ENCODE results near the gene ASTN1. TPM values are rescaled to one million over a fixed set of nuclear protein-coding genes. Genes with fewer than 3 reads are reported as not detected.

The ASTN1 gene
- total RNA-seq, 2 experiments from 2014 or later, result not detected

GRCh38 chr1:177124577-177125278 lies 39.8 kb downstream of the ASTN1 start:
- Mint-ChIP-seq H3K4me1 (ENCODE audit: low read depth) (no peaks in the 10 kb centered on the region), H3K4me3 (no peak overlapping the region), H3K27me3 (ENCODE audit: low read depth) (peaks cover under 1% of the 10 kb centered on the region), H3K9me3 (peaks cover under 1% of the 10 kb centered on the region), H3K36me3 (ENCODE audit: low read depth) (no peaks in the 10 kb centered on the region), H3K27ac (no peak overlapping the region)
- CTCF ChIA-PET, result no interaction called here
- intact Hi-C loops (cut with micrococcal nuclease), result no loop called here
- no peak for DNase-seq

DNA sequence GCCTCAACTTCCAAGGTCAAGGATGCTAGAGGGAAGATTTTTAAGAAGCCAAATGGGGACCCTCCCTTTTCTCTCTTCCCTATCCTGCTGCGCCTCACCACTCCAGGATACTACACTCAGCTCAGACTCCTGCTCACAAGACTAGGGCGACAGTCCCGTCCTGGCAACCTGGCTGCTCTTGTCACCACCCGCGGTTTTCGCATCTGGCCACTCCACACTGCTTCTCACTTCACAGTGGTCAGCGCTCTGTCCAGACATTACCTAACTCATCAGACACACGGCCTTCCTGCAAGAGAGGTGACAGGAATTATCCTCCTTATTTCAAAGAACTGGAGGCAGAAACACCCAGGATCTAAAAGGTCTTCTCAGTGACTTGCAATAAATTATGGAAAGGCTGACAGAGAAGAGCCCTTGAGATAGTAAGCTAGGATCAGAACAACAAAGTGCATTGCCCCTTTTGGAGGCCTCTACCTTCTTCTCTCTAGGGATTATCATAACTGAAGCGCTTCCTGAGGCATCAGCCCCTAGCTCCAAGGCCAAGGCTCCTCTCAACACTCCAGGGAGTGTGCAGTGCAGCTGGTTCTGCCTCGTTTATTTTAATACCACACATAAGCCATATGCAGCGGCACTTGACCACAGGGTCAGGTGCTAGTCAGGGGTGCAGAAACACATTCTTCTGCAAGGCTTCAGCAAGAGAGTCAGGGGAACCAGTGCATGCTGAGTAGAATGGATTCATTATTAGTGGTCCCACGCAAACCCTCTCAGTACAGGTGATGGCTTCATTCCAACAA lies 41.9 kb downstream of the ASTN1 start:
- Mint-ChIP-seq H3K4me1 (ENCODE audit: low read depth) (no peaks in the 10 kb centered on the region), H3K36me3 (ENCODE audit: low read depth) (no peaks in the 10 kb centered on the region), H3K9me3 (peaks cover 1% of the 10 kb centered on the region), H3K27me3 (ENCODE audit: low read depth) (peaks cover 3% of the 10 kb centered on the region), H3K27ac (no peak overlapping the region), H3K4me3 (no peak overlapping the region)
- intact Hi-C loops (cut with micrococcal nuclease), result no loop called here
- no peak for DNase-seq
- CTCF ChIA-PET, result no interaction called here

DNA sequence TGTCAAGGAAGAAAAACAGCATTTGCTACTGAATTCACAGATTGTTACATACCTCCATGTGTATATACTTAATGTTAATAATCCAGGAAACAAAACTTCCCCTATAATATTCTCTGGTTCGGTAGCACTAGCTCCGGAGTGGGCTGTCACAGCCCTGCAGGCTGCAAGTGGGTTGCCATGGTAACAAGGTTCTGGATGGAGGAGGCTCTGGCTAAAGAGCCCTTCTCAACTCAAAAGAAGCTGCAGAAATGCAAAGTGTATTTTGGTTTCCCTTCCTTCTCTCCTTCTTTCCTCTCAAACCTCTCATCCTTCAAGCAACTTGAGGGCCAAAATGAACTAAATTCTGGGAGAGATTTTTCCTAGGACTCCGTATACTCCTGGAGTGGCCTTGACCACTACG lies 45.2 kb downstream of the ASTN1 start:
- no peak for DNase-seq
- no peak overlapping the region for H3K4me3 Mint-ChIP-seq
- H3K36me3 Mint-ChIP-seq (ENCODE audit: low read depth), result no peaks in the 10 kb centered on the region
- CTCF ChIA-PET, result no interaction called here
- intact Hi-C loops (cut with micrococcal nuclease), result no loop called here
- peaks cover 1% of the 10 kb centered on the region for H3K9me3 Mint-ChIP-seq
- H3K27ac Mint-ChIP-seq, result no peak overlapping the region
- H3K4me1 Mint-ChIP-seq (ENCODE audit: low read depth), result no peaks in the 10 kb centered on the region
- H3K27me3 Mint-ChIP-seq (ENCODE audit: low read depth), result peaks cover 3% of the 10 kb centered on the region

DNA sequence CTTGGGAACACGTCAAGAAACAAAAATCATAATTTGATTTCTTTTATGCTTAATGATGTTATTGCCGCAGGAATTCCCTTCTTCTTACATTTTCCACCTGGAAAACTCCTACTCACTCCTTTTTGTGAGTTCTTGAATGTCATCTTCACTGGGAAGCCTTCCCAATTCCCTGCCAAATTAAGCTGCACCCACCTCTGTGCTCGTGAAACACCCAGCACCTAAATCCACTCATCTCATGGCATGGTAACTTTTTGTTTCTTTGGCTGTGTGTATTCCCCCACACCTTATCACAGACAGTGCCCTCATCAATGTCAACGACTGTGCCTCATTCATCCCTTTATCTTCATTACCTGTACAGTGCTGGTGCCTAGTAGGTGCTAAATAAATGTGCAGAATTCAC lies 45.6 kb downstream of the ASTN1 start:
- H3K27me3 Mint-ChIP-seq (ENCODE audit: low read depth), result peaks cover 3% of the 10 kb centered on the region
- H3K4me3 Mint-ChIP-seq, result no peak overlapping the region
- DNase-seq, result no peak
- intact Hi-C loops (cut with micrococcal nuclease), result no loop called here
- H3K4me1 Mint-ChIP-seq (ENCODE audit: low read depth), result no peaks in the 10 kb centered on the region
- H3K27ac Mint-ChIP-seq, result no peak overlapping the region
- no peaks in the 10 kb centered on the region for H3K36me3 Mint-ChIP-seq (ENCODE audit: low read depth)
- CTCF ChIA-PET, result no interaction called here
- peaks cover 1% of the 10 kb centered on the region for H3K9me3 Mint-ChIP-seq

DNA sequence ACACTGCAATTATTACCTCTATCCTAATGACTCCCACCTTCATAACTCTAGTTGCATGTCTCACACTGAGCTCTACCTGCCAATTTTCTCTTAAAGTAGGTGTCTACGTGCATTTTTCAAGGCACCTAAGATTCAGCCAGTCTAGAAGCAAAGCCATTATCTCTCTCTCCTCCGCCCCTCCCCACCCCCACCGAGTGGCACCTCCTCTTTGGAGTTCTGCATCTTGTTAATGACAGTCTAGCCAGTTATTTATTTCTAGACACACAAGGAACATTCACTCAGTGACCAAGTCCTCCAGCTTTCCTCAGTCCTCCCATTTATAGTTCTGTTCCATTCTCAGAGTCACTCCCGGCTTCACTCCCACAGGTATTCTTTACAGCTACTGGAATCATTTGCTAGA lies 47.6 kb downstream of the ASTN1 start:
- CTCF ChIA-PET, result no interaction called here
- peaks cover 6% of the 10 kb centered on the region for H3K27me3 Mint-ChIP-seq (ENCODE audit: low read depth)
- no peak overlapping the region for H3K4me3 Mint-ChIP-seq
- H3K4me1 Mint-ChIP-seq (ENCODE audit: low read depth), result no peaks in the 10 kb centered on the region
- H3K27ac Mint-ChIP-seq, result no peak overlapping the region
- intact Hi-C loops (cut with micrococcal nuclease), result no loop called here
- no peak for DNase-seq
- peaks cover 1% of the 10 kb centered on the region for H3K9me3 Mint-ChIP-seq
- H3K36me3 Mint-ChIP-seq (ENCODE audit: low read depth), result no peaks in the 10 kb centered on the region

DNA sequence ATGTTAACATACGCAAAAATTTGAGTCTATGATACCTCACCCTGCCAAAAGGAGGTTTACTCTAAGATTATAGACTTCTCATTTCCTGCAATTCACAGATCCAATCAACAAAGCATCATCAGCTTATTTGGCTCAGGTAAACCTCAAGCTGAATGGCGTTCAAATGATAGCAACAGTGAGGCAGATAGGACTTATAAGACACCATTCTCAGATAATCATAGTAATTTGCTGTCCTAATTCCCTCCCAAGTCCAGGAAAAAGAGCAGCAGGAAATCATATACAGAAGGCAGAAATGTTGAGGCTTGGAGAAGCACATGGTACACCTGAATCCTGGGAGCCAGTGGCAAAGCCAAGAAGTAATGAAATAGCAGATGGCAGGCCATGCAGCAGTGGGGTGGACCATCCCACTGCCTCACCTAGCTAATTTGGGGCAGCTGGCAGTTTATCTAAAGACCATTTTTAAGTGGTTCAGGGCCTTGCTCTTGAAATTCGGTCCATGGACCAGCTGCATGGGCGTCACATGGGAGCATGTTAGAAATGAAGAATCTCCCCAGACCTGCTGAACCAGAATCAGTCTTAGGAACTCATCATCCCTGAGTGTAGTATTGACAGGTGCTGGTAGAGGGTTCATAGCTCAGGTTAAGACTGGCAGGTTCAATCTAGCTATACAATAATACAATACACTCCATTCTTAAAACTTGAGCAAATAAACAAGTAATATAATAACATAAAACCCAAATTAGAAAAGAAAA lies 57.7 kb downstream of the ASTN1 start:
- CTCF ChIA-PET, result no interaction called here
- no peak overlapping the region for H3K27ac Mint-ChIP-seq
- intact Hi-C loops (cut with micrococcal nuclease), result no loop called here
- no peaks in the 10 kb centered on the region for H3K36me3 Mint-ChIP-seq (ENCODE audit: low read depth)
- no peak for DNase-seq
- H3K27me3 Mint-ChIP-seq (ENCODE audit: low read depth), result peaks cover 6% of the 10 kb centered on the region
- H3K9me3 Mint-ChIP-seq, result peaks cover 2% of the 10 kb centered on the region
- H3K4me1 Mint-ChIP-seq (ENCODE audit: low read depth), result no peaks in the 10 kb centered on the region
- H3K4me3 Mint-ChIP-seq, result no peak overlapping the region

- CTCF ChIA-PET, result no interaction called here
- Mint-ChIP-seq H3K27me3 (ENCODE audit: low read depth) (peaks cover 6% of the 10 kb centered on the region), H3K4me1 (ENCODE audit: low read depth) (no peaks in the 10 kb centered on the region), H3K27ac (no peak overlapping the region), H3K9me3 (peaks cover 2% of the 10 kb centered on the region), H3K4me3 (no peak overlapping the region), H3K36me3 (ENCODE audit: low read depth) (no peaks in the 10 kb centered on the region)
- DNase-seq, result no peak
- intact Hi-C loops (cut with micrococcal nuclease), result no loop called here
Observed at GRCh38 chr1:177106196-177106595, 58.3 kb downstream of the ASTN1 start.

DNA sequence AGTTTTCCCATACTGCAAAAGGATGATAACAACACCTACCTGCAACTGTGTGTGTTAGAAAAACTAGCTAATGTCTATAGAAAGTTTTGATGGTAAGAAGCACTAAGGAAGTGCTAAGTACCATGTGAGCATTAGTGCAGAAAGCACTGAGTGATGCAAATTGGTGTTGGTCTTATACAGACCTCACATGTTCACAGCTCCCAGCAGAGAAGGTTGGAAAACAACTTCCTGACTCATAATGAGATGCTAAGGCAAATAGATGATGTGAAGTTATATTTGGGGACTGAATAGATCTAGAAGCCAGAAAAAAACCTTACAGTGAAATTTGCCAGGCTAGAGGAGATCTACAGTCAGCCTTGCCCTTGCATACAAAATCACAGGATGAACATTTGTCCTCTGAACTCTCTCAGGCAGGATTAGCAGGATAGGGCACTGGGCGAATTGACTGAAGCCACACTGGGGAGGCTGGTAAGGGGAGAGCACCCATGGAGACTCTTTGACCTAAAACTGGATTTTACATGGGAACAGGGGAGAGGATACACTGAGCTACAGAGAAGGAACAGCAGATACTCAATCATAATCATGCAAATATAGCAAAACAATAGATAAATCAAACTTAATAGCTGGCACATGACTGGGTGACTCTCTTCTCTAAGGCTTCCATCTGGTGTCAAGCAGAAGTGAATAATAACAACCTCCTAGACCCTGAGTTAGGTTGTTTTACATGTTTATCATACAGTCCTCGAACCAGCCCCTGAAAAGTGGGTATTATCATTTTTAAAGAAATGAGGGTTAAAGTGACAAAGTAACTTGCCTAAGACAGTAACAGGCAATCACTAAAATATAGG lies 61.3 kb downstream of the ASTN1 start:
- no peak for DNase-seq
- Mint-ChIP-seq H3K27me3 (ENCODE audit: low read depth) (peaks cover 6% of the 10 kb centered on the region), H3K4me3 (no peak overlapping the region), H3K27ac (no peak overlapping the region), H3K9me3 (peaks cover 2% of the 10 kb centered on the region), H3K36me3 (ENCODE audit: low read depth) (no peaks in the 10 kb centered on the region), H3K4me1 (ENCODE audit: low read depth) (no peaks in the 10 kb centered on the region)
- CTCF ChIA-PET, result no interaction called here
- intact Hi-C loops (cut with micrococcal nuclease), result no loop called here

DNA sequence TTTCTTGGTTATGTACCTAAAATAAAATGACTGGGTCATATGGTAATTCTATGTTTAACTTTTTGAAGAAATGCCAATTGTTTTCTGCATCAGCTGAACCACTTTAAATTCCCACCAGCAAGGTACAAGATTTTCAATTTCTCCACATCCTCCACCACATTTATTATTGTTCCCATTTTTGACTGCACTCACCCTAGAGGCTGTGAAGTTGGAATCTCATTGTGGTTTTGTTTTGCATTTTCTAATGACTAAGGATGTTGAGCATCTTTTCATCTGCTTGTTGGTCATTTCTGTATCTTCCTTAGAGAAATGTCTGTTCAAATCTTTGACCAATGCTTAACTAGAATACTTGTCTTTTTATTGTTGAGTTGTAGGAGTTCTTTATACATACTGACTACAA lies 72.5 kb downstream of the ASTN1 start:
- intact Hi-C loops (cut with micrococcal nuclease), result no loop called here
- Mint-ChIP-seq H3K4me3 (no peak overlapping the region), H3K27me3 (ENCODE audit: low read depth) (peaks cover 2% of the 10 kb centered on the region), H3K9me3 (peaks cover 2% of the 10 kb centered on the region), H3K4me1 (ENCODE audit: low read depth) (no peaks in the 10 kb centered on the region), H3K36me3 (ENCODE audit: low read depth) (no peaks in the 10 kb centered on the region), H3K27ac (no peak overlapping the region)
- DNase-seq, result no peak
- CTCF ChIA-PET, result no interaction called here

GRCh38 chr1:177091040-177091439 lies 73.5 kb downstream of the ASTN1 start:
- CTCF ChIA-PET, result interaction anchor here (0.5 kb wide), 1 partner anchor 193 kb away, joined by 3 read pairs; no protein-coding TSS in a partner anchor
- Mint-ChIP-seq H3K4me1 (ENCODE audit: low read depth) (no peaks in the 10 kb centered on the region), H3K4me3 (no peak overlapping the region)

DNA sequence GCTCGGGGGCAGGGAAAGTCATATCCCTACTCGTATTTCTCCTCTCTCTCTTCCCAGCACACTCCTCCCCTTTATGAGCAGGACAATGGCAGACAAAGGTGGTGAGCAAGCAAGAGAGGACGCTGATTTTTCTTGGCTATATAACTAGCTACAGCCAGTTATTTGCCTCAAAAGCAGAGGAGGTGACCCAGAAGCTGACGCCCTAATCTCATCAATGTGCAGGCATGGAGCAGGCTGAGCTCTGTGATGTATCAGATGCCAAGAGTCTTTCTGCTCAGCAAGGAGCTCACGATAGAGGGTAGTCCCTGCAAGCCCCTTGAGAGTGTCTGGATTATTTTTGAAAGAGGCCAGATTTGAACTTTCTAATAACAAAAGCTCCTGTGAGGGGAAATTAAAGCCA lies 75.5 kb downstream of the ASTN1 start:
- no peak for DNase-seq
- H3K27ac Mint-ChIP-seq, result no peak overlapping the region
- H3K9me3 Mint-ChIP-seq, result peaks cover 2% of the 10 kb centered on the region
- no peak overlapping the region for H3K4me3 Mint-ChIP-seq
- no peaks in the 10 kb centered on the region for H3K36me3 Mint-ChIP-seq (ENCODE audit: low read depth)
- H3K4me1 Mint-ChIP-seq (ENCODE audit: low read depth), result no peaks in the 10 kb centered on the region
- H3K27me3 Mint-ChIP-seq (ENCODE audit: low read depth), result no peaks in the 10 kb centered on the region
- intact Hi-C loops (cut with micrococcal nuclease), result no loop called here
- CTCF ChIA-PET, result no interaction called here

More at GRCh38 chr1:177091040-177091439, 73.5 kb downstream of the ASTN1 start:
- Mint-ChIP-seq H3K27me3 (ENCODE audit: low read depth) (no peaks in the 10 kb centered on the region), H3K9me3 (peaks cover 2% of the 10 kb centered on the region), H3K27ac (no peak overlapping the region), H3K36me3 (ENCODE audit: low read depth) (no peaks in the 10 kb centered on the region)
- intact Hi-C loops (cut with micrococcal nuclease), result no loop called here
- no peak for DNase-seq
